GM18951 (cell line): ENCODE results near the gene NEK7.

Experiments used
- POLR2A ChIP-seq: IDR thresholded peaks from 4 replicates; pipeline ENCODE4 v1.6.1; 2011; ENCODE audit warnings: mild to moderate bottlenecking; ENCODE audit not compliant: insufficient read length, insufficient read depth; ENCODE audit errors: extremely low read depth
- in situ Hi-C: fragments of 300-500 bp; cut with MboI; formaldehyde crosslinking; loops from one replicate; pipeline ENCODE4 v1.12.0; 2022; ENCODE audit warnings: low sequenced_read_pairs, mixed read lengths, inconsistent platforms; ENCODE audit not compliant: unreplicated experiment

The NEK7 gene

DNA sequence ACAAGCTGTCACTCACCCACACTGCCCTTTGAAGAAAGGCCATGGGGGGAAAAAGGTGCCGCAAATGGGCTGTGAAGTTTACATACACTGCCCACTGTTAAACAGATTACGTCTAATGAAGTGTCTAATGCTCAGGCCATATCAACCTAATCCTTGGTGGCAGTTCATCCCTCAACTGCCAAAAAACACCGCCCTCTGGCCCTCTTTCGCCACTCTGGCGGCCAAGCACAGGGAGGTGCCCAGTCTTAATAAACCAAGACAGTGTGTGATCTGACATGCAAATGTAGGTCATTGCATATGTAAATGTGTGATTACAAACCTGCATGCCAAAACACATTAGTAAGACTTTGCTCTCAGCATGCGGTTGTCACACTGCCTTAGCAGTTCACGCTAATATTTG lies 89.5 kb downstream of the NEK7 start:
- in situ Hi-C loops, result no loop called here
- TF ChIP-seq POLR2A, result no peak

DNA sequence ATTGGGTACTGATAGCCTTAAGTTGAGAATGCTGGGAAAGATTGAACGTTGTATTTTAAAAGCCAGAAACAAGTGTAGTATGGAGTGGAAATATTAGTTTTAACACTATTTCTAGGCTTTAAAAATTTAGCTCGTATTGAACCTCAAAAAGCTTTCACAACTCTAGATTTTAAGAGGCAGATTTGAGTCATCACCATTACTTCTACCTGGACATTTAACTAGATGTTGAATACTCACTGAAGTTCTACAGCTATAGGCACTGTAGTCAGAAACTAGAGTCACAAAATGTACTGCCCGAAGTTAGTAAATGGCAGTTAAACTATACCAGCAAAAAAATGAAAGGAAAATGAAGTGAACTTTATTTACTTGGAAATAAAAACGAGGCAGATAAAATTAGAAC lies 96.5 kb downstream of the NEK7 start:
- in situ Hi-C loops, result no loop called here
- TF ChIP-seq POLR2A, result no peak

DNA sequence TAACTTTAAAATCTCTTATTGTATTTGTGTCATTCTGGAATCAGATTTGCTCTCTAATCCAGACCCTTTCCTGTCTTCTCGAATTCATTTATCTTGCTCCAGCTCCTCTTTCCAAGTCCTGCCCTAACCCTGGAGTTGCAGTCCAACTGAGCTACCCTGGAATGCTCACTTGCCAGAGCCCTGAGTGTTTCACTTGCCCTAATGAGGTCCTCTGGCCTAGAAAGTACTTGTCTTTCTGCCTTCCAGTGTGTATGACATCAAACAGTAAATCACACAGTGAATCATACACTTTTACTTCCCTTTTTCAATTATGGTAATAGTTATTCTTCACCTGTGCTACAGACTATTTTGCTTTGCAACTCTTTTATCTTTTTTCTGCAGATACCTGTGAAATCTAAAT lies 96.9 kb downstream of the NEK7 start:
- in situ Hi-C loops, result no loop called here
- TF ChIP-seq POLR2A, result no peak

DNA sequence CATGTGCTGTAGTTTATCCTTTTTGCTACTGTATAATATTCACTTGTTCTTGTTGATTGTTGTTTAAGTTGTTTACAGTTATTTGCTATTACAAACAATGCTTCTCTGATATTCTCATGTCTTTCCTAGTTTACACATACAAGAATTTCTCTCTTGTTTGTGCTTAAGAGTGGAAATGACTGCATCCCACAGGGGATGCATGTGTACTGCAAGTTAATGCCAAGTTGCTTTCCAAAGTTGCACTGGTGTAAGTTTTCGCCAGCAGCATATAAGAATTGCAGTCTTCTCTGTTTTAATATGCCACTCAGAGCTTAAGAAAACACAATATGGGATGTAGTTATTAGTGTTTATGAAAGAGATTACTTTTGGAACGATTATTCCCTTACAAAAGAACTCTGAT lies 97.7 kb downstream of the NEK7 start:
- in situ Hi-C loops, result no loop called here
- TF ChIP-seq POLR2A, result no peak

DNA sequence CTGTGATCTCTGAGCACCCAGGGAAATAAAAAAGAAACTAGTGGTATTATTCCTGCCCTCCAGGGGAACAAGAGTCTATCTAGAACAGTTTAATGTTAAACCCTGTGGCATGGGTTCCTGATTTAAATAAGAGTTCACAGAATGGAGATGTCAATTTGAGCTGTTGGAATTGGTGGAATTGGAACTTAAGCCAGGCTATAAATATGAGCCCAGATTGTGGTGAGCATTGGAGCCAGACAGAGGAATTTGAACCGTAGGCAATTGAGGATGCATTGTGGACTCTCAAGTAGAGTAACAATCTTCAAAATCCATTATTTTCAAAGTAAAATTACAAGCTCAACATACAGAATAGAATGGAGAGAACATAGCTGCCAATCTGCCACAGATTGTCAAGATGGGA lies 98.2 kb downstream of the NEK7 start:
- in situ Hi-C loops, result no loop called here
- no peak for TF ChIP-seq POLR2A

DNA sequence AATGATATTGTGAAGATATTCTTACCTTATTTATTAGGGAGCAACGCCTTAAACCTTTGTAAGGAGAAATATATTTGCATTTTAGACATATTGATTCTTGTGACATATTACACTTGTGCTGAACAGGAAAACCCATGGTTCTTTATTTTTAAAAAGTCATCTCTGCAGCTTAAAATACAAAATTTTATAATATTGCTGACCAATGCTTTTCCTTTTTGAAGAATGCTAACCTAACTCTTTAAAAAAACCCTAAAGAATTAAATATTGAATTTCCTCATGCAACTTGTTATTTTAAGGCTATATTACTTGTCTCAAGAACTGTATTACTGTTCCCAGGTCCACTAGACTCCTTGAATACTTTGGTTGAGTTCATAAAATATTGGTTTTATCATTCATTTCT lies 99.0 kb downstream of the NEK7 start:
- in situ Hi-C loops, result no loop called here
- no peak for TF ChIP-seq POLR2A

DNA sequence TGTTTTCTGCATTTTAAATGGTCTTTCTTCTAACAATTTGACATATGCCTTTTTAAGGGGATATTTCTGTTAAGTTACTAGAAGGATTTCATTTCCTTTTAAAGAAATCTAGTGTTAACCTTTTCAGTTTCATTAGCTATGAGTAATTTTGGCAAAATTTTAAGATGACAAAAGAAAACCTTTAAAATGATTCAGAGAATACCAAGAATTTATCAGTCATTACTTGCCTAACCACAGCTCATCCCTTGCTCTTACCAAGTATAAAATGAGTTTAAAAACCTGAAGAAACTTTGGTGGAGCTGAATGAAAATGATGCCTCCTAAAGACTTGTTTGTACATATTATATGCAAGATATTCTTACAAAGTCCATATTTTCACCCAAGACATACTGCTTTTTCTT lies 101.7 kb downstream of the NEK7 start:
- TF ChIP-seq POLR2A, result no peak
- in situ Hi-C loops, result no loop called here

DNA sequence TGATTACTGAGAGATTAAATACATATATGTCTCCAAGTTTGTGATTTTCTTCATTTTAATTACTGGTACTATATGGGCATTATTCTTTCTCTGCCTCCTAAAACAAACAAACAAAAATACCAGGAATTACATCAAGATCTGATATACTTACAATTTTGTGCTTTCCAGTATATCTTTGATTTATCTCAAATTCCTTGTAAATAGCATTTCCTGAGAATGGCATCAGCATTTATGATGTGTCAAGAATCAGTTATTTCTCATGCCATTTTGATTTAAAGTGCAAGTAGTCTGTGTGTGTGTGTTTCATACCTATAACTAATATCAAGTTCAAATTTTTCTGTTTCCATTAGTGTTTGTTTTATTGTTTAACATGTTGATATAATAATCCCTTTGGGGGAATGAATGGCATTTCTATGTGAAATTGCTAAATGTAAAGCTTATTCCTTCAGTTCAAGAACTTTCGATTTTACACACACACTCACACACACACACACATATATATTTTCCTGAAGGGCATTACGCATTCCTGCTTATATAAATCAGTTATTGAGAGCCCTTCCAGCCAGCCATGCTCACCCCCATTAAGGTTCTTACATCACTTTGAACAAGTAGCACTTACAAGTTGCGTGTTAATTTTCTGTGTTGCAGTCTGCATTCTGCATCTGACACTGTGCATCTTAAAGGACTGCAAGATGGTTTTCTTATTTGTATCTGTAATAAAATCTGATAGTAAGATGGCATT lies 102.7 kb downstream of the NEK7 start:
- no peak for TF ChIP-seq POLR2A
- in situ Hi-C loops, result no loop called here

DNA sequence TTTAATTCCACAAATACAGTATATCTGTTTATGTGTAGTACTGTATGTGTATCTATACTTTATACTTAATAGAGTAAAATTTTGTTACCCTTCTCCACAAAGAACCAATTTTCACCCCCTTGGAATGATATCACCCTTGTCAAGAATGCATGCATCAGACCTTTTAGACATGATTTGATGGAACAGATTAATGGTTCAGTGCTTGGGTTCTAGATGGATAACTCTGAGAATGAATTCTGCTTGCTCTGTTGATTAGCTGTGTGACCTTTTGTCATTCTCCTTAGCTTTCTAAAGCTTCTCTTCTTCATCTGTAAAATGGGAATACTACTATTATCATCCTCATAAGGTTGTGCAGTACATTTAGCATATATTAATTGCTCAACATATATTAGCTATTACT lies 105.1 kb downstream of the NEK7 start:
- in situ Hi-C loops, result no loop called here
- no peak for TF ChIP-seq POLR2A

DNA sequence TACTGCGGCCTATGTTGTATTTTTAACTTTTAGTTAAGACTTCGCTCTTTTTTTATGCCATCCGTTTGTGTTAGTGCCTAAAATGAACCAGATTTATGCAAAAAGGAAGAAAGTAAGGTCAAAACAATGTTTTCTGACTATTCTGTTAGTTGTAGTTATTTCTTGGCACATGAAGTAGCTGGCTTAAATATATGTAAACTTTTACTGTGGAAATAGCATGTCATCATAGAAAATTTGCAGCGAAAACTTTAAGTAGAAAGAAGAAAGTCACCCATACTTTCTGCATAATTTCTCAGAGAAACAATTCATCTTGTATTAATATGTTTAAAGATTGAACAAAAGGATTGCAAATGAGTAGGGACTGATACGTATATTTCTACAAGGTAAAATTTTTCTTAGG lies 106.4 kb downstream of the NEK7 start:
- in situ Hi-C loops, result no loop called here
- TF ChIP-seq POLR2A, result no peak

DNA sequence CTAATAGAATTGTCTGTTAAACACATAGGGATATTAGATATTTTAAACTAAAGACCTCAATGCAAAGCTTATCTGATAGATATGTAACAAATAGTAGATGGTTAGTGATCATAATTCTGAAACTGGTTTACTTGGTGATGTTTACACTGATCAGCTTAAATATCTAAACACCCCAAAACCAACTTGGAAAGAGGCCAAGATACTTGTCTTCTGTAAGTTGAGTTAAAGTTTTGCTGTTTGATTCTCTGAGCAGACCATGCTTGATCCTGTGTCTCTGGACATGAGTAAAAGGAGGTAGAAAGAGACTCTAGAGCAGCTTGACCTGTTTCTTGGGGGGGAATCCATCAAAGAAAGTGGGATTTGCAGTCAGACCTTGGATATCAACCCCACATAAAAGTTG lies 107.5 kb downstream of the NEK7 start:
- no peak for TF ChIP-seq POLR2A
- in situ Hi-C loops, result no loop called here

DNA sequence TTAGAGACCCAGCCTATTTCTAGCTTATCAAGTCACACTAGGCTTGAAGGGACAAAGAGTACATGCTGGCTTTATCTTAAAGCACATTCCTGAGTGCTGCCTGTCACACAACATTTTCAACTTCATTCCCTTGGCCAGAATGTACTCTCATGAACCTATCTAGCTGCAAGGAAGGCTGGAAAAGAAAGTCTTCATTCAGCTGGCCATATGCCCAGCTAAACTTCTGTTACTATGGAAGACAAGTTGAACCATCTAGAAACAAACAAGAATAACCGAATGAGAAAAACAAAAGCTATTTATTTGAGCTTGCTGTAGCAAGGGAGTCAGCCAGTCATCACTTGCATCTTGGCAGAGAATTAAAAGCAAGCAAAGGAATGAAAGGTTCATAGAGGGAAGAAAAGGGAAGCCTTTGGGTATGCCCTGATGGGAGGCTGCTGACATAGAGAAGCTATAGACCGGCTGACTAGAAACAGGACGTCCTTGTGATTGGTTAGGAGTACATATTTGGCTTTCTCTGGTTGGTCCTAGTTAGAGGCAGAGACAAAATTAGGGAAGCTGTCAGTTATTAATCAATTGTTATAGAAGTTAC lies 108.4 kb downstream of the NEK7 start:
- TF ChIP-seq POLR2A, result no peak
- in situ Hi-C loops, result no loop called here

DNA sequence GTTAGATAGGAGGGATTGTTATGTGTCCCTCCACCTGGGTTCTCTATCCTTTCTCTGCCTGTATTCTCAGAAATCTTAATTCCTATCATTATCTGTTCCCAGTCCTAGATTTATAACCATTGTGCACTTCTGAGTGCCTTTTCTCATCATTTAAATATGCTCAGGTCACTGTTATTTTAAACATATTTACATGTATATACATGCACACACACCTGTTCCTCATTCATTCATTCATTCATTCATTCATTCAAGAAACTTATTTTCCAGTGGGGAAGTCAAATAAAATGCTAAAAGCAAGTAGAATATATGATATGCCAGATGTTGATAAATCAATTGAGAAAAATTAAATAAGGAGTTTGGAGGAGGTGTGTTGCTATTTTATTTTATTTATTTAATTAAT lies 110.3 kb downstream of the NEK7 start:
- no peak for TF ChIP-seq POLR2A
- in situ Hi-C loops, result no loop called here

DNA sequence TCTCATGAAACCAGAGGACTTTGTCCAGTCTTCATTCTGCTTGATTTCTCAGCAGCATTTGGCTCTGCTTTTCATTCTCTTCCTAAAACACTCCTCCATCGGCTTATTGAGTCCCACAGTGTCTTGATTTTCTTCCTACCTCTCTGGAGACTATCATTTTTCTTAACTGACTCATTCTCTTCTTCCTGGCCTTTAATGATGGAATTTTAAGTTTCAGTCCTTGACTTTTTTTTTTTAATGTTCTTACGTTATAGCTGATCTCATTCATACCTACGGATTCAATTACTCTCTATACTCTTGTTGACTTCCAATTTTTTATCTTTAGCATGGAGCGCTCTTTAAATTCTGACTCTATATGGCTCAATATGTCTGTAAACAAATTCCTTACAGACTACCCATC lies 111.1 kb downstream of the NEK7 start:
- no peak for TF ChIP-seq POLR2A
- in situ Hi-C loops, result no loop called here
